Thoracic aorta (tissue), 2 donors: ENCODE data around the gene MARS1. TPM values are rescaled to one million over a fixed set of nuclear protein-coding genes. Genes with fewer than 3 reads are reported as not detected.

Source experiments
- ATAC-seq: fragments of 150-250 bp; one replicate; pipeline ENCODE4 v1.8.0; 2017; ENCODE audit warnings: low read depth; ENCODE audit not compliant: insufficient number of reproducible peaks, low FRiP score
- DNase-seq: peaks from one replicate; pipeline ENCODE4 v3.0.0-alpha.2; 2020; ENCODE audit warnings: low spot score
- H3K27ac ChIP-seq, 2 donors: fragments of 200-600 bp; sonication (generic); 1 replicate in 1 of 2; 2 replicates in 1 of 2; pipeline ENCODE4 v1.5.1; 2016; ENCODE audit warnings: mild to moderate bottlenecking in 2 of 2, moderate library complexity in 2 of 2
- H3K27me3 ChIP-seq: fragments of 200-600 bp; sonication (generic); replicated peaks from 2 replicates; pipeline ENCODE4 v1.6.0; 2016; ENCODE audit warnings: mild to moderate bottlenecking; ENCODE audit not compliant: insufficient read depth
- H3K36me3 ChIP-seq: fragments of 200-600 bp; sonication (generic); one replicate; pipeline ENCODE4 v1.5.1; 2016
- H3K4me1 ChIP-seq, 2 donors: fragments of 200-600 bp; sonication (generic); 1 replicate in 1 of 2; 2 replicates in 1 of 2; pipeline versions ENCODE4 v1.5.1 to v1.6.0; 2016; ENCODE audit warnings: low read depth in 2 of 2, mild to moderate bottlenecking in 1 of 2; ENCODE audit not compliant: control insufficient read depth in 1 of 2
- H3K4me3 ChIP-seq: fragments of 200-600 bp; sonication (generic); 2 replicates; pipeline ENCODE4 v1.5.1; 2016; ENCODE audit warnings: mild to moderate bottlenecking
- H3K9me3 ChIP-seq: fragments of 200-600 bp; sonication (generic); 2 replicates; pipeline ENCODE4 v1.5.1; 2016
- total RNA-seq, 2 donors: library from RNA; depleted of rRNA; stranded (reverse); fragments of >200 nt; gene quantifications; one replicate each; pipeline versions ENCODE4 v1.1.0 to v1.2.3, GENCODE V29; 2016
- TF ChIP-seq, protein P1 (sequence below): fragments of 200-600 bp; sonication (generic); IDR thresholded peaks from one replicate; pipeline ENCODE4 v1.5.1; 2019; ENCODE audit warnings: antibody characterized with exemption

The MARS1 gene
- total RNA-seq, 2 donors from 2014 or later, result 58.8 to 104 TPM

DNA sequence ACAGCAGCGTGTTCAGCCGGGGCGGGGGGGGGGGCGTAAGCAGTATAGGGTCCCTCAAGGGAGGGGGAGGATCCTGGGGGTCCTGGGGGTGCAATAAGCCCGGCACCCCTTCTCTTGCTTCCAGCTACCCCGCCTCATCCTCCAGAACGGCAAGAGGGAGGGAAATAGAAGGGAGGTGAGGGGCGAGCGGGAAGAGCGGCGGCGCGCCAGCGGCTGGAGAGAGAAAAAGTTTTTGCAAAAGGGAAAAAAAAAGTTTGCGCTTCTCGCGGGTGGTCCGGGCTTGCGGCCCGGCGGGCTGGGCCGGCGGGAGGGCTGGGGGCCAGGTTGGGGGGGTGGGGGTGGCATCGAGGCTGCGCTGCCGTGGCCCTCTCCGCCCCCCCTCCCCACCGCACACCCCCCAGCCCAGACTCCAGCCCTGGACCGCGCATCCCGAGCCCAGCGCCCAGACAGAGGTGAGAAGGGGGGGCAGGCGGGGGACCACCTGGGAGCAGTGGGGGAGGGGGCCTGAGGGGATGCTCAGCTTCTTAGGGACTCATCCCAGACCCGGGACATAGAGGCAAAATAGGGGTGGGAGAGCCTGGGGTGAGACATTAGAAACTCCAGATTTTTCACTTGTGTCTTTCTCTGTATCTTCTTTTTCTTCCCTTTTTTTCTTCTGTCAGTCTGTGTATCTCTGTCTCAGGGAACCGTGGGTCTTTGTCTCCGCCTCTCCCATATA is 28.0 kb upstream of the MARS1 start, which contains the start of gene GLI1:
Gene GLI1 (plus strand): TSS at position 36 of the 718 bp plus-strand sequence. CDS start 3,907 bp downstream, outside the sequence.
- Histone ChIP-seq H3K27ac (peak within 1 kb of the TSS; percentile 43 to 64), H3K4me1 (peaks cover 12 to 18% of the 10 kb centered on the region in 2 donors), H3K36me3 (no peaks in the 10 kb centered on the region), H3K9me3 (no peaks in the 10 kb centered on the region), H3K27me3 (no peaks in the 10 kb centered on the region), H3K4me3 (peak within 1 kb of the TSS; percentile 71)
- ATAC-seq (no peak), DNase-seq (no peak)
- TF ChIP-seq, protein P1, sequence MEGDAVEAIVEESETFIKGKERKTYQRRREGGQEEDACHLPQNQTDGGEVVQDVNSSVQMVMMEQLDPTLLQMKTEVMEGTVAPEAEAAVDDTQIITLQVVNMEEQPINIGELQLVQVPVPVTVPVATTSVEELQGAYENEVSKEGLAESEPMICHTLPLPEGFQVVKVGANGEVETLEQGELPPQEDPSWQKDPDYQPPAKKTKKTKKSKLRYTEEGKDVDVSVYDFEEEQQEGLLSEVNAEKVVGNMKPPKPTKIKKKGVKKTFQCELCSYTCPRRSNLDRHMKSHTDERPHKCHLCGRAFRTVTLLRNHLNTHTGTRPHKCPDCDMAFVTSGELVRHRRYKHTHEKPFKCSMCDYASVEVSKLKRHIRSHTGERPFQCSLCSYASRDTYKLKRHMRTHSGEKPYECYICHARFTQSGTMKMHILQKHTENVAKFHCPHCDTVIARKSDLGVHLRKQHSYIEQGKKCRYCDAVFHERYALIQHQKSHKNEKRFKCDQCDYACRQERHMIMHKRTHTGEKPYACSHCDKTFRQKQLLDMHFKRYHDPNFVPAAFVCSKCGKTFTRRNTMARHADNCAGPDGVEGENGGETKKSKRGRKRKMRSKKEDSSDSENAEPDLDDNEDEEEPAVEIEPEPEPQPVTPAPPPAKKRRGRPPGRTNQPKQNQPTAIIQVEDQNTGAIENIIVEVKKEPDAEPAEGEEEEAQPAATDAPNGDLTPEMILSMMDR, result no peak

DNA sequence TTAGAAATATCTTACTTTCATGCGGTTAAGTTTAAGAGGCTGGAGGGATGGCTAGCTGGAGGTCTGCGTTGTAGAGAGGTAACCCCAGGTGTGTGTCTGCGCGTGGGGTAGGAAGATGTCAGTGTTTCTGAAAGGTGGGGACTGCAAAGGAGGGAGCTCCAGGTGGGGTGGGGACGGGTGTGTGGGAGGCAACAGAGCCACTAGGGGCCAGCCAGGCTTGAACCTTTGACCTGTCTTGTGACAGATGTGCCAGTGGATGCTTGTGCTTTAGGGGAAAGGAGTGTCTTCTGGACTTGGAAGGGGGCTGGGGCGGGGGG is 27.4 kb upstream of the MARS1 start:
- no peaks in the 10 kb centered on the region for H3K27me3 ChIP-seq
- H3K4me3 ChIP-seq, result peak overlapping the region; percentile 71
- no peak for ATAC-seq
- H3K27ac ChIP-seq, result peak overlapping the region in 1 of 2 donors; percentile 8
- H3K9me3 ChIP-seq, result no peaks in the 10 kb centered on the region
- peaks cover 12 to 18% of the 10 kb centered on the region in 2 donors for H3K4me1 ChIP-seq
- DNase-seq, result no peak
- no peaks in the 10 kb centered on the region for H3K36me3 ChIP-seq
- TF ChIP-seq, protein P1, result no peak

DNA sequence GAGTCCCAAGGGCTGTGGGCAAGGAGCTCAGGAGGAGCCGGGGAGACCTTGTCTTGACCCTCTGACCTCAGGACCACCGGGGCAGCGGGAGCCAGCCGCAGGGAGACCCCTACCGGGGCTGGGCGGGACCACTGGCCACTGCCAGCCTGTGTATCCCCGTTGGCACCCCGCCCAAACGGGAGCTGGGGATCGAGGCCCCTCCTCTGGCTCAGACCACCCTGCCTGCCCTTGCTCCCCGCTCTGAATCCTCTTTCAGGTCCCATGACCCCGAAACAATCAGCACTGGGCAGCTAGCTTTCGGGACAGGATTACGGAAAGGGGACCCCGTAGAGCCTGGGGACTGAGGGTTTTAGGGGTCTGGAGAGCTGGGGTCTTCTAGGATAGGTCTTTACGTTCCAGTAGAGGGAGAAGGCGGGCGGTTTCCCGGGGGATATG is 27.0 kb upstream of the MARS1 start:
- TF ChIP-seq, protein P1, result no peak
- Histone ChIP-seq H3K4me1 (peaks cover 12 to 18% of the 10 kb centered on the region in 2 donors), H3K27me3 (no peaks in the 10 kb centered on the region), H3K9me3 (no peaks in the 10 kb centered on the region), H3K4me3 (peak overlapping the region; percentile 71), H3K27ac (no peak overlapping the region), H3K36me3 (no peaks in the 10 kb centered on the region)
- ATAC-seq, result no peak
- DNase-seq, result no peak

DNA sequence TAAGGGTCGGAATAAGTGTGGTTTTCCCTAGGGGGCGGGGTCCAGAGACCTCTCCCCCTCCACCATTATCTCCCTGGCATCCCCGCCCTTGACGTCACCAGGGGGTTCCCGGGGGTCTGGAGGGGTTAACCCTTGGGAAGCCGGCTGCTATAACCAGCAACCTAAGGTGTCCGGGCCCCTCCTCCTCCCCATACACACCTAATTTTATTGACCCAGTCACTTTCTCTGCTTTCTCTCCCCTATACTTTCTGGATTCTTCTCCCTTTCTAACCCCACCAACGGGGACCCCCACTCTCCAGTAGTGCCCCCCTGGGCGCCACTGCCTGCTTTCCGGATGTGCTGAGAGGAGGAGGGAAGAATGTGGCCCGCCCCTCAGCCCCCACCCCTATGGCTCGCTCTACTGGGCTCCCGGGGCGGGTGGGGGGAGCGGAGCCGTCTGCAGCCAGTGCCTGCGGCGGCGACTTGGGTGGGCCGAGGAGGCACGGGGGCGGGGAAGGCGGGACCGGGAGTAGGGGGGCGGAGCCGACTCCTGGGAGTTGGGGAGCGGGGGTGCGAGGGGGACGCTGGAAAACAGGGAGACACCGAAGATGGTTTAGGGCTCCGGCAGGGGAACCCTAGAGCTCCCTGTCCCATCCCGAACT is 26.5 kb upstream of the MARS1 start:
- Histone ChIP-seq H3K4me1 (peaks cover 12 to 18% of the 10 kb centered on the region in 2 donors), H3K9me3 (no peaks in the 10 kb centered on the region), H3K36me3 (no peaks in the 10 kb centered on the region), H3K4me3 (peak overlapping the region; percentile 71), H3K27ac (peak overlapping the region; percentile 58 to 75), H3K27me3 (no peaks in the 10 kb centered on the region)
- ATAC-seq (no peak), DNase-seq (no peak)
- TF ChIP-seq, protein P1, result no peak

DNA sequence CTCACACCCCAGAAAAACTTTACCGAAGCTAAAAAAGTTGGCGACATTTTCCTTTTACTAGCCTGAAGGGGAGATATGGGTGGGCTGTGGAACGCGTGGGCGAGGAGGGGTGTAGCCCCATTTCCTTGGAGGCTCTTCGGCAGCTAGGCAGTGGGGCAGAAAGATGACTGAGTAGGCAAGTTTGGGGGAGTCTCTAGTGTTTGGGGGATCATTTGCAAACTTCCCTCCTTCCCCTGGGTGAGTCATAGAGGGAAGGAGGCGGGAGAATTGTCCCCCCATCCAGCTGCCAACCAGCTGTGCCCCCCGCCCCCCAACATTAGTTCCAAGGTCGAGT is 26.0 kb upstream of the MARS1 start:
- Histone ChIP-seq H3K9me3 (no peaks in the 10 kb centered on the region), H3K27me3 (no peaks in the 10 kb centered on the region), H3K36me3 (no peaks in the 10 kb centered on the region), H3K27ac (peak overlapping the region; percentile 58 to 75), H3K4me1 (peaks cover 12 to 18% of the 10 kb centered on the region in 2 donors), H3K4me3 (peak overlapping the region; percentile 71)
- DNase-seq (no peak), ATAC-seq (no peak)
- TF ChIP-seq, protein P1, result no peak
